NCI-H2029 treated with DMSO at 0.1 percent for 48 hours (cell line): Measurements from ENCODE around the gene ITGA11.

ENCODE experiments used
- DNase-seq: peaks from one replicate; lab custom pipeline; 2025; lab: John Stamatoyannopoulos, UW

ITGA11 gene

DNA sequence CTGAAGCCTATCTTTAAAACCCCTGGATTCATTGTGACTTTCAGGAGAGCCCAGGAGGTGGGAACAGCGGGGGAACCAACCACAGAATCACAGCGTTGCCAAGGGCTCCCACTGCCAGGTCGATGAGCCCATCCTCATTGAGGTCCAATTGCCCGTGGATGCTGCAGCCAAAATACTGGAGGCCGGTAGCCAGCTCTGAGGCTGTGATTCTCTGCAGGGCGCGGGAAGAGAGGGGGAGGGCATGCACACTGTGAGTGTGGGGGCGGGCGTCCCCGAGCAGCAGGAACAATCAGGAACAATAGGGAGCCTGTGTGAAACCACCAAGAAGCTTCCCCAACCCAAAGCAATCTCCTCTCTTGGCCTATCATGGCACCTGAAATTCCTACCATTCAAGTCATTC, 101.1 kb downstream of the ITGA11 start:
- DNase-seq: no peak

- no peak for DNase-seq
Measured at GRCh38 chr15:68330416-68330815, 101.5 kb downstream of the ITGA11 start.

DNA sequence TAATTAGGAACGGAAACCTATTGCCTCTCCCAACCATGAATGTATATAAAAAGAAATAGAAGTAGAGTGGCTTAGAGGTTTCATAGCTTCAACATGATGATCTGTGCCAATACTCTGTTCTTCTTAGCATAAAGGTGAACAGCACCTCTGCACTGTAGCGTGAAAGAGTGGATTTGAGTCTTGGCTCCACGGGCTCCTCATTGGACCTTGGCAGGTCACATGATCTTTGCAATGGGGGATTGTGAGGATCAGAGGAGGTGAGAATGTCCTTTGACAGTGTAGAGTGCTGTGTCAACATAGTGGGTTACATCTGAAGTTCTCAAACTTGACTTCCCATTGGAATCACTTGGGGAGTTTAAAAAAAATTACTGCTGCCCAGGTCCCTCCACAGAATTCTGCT, 103.0 kb downstream of the ITGA11 start:
- no peak for DNase-seq

DNA sequence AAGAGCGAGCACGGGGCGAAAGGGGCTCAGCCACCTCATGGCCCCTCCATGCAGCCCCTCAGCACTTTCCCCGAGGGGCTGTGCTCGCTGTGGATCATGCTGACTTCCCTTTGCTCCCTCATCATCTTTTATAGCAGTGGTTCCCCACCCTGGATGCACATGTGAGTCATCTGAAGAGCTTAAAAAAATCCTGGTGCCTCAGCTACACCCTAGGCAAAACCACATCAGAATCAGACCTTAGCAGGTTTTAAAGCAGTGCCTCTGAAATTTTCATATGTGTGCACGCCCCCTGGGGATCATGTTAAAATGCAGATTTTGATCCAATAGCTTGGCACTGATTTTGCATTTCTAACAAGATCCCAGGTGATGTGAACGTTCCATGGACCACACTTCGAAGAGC, 103.5 kb downstream of the ITGA11 start:
- no peak for DNase-seq

DNA sequence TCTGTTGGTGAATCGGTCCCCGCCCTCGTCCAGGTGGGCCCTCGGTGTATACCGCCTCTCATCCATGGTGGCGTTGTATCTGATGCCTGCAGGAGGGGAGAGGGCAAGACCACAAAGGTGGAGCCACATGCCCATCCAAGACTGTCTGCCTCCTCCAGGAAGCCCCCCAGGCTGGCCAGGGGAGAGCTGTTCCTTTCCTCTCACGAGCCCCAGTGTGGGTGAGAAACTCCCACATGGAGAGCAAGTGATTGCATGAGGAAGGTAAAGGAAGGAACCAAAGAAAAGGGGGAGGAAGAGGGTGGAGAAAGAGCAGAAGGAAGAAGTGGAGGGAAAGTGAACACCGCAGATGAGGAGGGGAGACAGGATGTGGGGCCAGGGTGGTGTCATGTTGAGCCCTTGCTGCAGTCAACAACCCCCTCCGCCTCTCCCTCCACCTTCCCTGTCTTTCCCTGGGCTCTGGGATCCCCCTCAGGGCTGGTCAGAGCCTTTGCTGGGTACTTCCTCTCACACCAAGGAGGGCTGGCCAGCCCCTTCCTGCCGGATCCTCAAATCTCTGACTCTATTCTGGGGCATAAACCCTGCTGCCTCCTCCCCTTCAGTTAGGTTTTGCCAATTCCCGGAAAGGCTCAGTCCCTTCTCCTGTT, 105.1 kb downstream of the ITGA11 start:
- DNase-seq: no peak

DNA sequence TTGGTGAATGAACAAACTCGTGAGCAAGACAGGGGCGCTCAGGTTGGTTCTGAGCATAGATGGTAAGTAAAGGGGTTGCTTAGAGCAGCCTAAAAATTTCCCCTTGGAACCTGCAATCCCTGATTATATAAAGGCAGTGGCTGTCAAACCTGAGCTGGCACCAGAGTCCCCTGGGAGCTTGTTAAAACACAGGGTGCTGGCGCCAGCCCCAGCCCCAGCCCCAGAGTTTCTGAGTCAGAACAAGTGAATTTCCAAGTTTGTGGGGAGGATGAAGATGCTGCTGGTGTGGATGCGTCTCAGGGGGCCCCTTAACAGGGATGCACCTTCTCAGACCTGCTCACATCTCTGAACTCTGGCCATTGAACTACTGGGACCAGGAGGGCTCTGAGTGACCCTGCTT, 106.2 kb downstream of the ITGA11 start:
- no peak for DNase-seq

DNA sequence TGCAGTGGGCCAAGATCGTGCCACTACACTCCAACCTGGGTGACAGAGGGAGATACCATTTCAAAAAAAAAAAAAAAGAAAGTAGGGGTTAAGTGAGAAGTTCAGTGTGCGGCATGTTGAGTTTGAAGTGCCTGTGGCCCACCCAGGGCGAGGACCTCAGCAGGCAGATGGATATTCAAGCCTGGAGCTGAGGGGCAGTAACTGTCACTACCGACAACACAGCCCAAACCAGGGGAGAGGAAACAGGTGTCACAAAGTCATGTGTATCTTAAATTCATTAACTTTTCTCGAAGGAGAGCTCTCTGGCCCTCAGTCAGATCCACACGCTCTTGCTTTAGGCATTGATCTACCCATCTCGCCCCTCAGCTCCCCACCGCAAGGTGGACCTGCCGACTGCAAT, 109.2 kb downstream of the ITGA11 start:
- DNase-seq: no peak

GRCh38 chr15:68321229-68321628, 110.7 kb downstream of the ITGA11 start:
- DNase-seq: no peak

DNA sequence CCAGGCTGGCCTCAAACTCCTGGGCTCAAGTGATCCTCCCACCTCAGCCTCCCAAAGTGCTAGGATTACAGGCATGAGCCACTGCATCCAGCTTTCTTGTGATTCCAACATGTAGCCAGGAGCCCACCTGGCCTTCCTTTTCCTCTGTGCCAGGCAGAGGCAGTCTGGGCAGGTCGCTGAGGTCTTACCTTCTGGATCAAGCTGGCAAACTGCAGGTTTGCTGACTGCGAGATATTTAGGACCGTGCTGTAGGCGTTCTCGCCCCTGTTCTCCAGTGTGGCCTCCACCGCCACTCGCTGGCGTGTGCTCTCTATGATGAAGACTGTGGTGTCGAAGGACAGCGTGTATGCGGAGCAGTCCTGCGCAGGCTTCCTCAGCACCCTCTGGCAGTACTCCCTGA, 112.0 kb downstream of the ITGA11 start:
- no peak for DNase-seq

DNA sequence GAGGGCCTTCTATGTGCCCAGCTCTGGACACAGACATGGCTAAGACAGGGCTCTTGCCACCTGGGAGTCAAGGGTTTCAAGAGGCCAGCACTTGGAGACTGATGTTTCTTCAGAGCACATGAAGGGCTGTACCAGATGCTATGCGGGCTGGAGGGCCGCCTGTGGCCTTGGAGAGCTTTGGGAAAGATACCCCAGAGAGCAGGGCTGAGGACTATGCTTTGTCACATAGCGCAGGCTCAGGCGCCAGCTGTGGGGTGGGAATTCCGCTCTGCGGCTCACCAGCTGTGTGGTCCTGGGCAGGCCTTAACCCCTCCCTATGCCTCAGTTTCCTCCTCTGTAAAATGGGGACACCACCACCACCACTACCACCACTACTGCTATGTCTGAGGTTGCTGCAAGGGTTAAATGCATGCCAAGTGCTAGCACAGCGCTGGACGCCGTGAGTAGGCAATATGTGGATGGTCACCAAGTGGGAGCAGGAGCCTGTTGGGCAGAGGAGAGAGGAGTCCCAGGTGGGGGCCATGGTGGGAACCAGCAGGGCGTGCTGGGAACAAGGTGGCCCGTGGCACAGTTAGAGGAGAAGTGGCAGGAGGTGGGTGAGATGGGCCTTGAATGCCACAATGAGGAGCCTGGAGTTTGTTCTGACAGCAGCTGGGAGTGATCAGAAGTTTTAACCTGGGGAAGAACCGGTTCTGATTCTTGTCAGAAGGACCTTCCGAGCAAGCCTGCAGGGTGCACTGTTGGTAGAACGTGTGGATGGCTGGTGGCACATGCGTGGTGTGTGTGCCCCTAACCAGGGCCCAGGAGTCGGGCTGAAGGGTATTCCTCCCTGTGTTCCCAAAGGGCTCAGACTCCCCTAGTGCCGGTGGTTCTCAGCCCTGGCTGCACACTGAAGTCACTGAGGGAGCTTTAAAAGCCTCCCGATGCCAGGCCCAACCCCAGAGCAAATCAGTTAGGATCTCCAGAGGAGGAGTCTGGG, 112.7 kb downstream of the ITGA11 start:
- DNase-seq: no peak

- no peak for DNase-seq
Measured at GRCh38 chr15:68318008-68318835, 113.7 kb downstream of the ITGA11 start.

DNA sequence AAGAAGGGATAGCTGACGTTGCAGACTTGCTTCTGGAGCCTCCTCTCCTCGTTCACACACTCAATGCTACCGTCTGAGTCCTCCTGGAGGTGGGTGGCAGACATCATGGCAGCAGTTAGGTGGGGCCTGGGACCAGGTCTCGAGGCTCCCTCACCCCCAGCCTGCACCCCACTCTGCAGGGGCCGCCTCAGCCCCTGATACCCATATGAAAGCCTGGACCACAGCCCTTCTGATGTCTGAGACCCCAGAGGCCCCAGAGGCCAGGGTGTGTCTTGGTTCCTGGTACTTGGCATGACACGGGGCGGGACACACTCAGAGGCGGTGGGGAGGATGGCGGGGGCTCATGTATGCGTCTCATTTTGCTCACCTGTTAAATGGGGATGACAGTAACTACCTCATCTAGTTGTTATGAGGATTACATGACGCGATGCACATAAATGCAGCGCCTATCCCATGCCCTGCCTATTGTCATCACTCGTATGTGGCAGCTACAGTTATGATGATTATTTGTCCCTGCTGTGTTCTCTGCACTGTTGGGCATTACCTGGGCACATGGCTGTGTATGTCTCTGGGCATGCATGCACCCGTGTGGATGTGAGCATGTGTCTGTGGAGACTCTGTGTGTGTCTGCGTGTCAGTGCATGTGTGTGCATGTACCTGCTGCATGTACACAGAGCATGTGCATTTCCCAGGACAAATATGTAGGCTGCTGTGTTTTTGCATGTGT, 114.5 kb downstream of the ITGA11 start:
- DNase-seq: no peak

DNA sequence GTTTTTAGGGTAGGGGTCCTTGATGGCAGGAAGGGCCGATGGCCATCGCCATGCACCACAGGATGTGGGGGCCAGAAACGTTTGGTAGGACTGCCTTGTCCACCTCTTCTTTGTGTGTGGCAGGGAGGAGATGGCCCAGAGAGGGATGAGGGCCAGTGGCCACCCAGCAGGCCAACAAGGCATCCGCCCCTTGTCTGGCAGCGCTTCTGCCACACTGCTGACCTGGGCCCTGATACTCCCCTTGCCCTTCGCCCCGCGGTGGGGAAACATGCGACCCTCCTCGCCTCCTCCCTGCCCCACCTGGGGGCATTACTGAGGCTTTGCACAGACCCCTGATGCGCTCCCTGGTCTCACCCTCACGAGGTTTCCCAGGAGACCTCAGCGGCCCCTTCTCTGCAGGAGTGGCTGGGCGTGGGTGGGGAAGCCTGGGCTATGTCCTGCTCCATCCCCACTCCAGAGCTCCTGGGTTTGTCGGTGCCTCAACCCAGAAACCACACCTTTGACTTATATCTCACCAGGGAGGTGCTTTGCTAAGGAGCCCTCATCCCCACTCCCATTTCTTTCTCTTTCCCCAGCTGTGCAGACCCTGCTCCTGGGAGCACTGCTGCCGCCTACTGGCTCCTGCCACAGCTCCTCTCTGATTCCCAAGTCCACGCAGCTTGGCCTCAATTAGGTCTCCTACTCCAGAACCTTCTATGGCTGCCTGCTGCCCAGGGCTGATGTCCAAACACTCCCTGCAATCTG, 115.7 kb downstream of the ITGA11 start:
- no peak for DNase-seq

GRCh38 chr15:68315495-68316031, 116.4 kb downstream of the ITGA11 start:
- no peak for DNase-seq

- no peak for DNase-seq
Measured at GRCh38 chr15:68315035-68315434, 116.9 kb downstream of the ITGA11 start.

DNA sequence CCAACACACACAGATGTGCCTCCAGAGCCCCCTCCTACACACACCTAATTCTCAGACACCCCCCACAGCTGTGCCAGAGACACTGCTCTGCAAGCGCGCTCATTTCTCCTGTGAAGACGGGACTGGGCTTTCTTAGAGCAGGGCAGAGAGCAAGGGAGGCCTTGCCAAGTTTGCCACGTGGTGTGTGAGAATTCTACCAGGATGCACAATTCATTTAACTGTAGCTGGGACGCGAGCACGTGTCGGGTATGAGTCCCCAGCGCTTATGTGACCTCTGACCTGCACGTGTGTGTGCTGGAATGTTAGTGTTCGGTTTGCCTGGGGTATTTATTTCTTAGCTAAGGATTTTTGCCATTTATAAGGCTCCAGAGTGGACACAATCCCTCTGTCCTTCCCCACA, 117.4 kb downstream of the ITGA11 start:
- no peak for DNase-seq

- DNase-seq: no peak
Measured at GRCh38 chr15:68313501-68314410, 118.2 kb downstream of the ITGA11 start.

DNA sequence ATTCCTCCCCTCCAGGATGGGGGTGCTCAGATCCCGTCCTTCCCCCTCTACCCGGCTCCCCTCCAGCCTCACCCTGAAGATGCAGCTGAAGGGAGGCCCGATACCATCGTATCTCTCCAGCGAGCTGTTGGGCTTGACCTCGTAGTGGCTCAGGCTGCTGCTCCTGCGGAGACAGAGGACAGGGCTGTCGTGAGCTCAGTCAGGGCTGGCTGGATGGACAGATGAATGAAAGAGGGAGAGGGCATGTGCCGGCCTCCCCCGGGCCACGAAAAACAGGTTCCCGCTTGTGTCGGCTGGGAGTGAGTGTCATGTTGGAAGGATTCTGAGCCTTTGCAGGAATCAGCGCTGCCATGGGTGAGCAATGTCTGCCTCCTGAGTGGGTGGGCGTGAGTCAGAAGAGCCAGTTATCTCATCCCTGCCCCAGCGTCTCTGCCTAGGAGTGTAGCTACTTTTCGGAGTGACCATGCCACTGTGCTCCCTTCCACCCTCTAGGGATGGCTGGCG, 119.2 kb downstream of the ITGA11 start:
- no peak for DNase-seq

- DNase-seq: no peak
Measured at GRCh38 chr15:68311859-68312557, 120.0 kb downstream of the ITGA11 start.
